Kidney capillary endothelial cell (primary cell): ENCODE data around the gene MMP17.
"Not testable (repeated sequence)": the region's sequence is repeated elsewhere in the genome, so short reads cannot be mapped to it uniquely, and the experiment has no call there.

Experiments used
- DNase-seq: peaks from one replicate; pipeline ENCODE4 v3.0.0-alpha.2; 2018; ENCODE audit warnings: low spot score

MMP17 gene

GRCh38 chr12:131800594-131801135 is 27.5 kb upstream of the MMP17 start:
- no peak for DNase-seq

DNA sequence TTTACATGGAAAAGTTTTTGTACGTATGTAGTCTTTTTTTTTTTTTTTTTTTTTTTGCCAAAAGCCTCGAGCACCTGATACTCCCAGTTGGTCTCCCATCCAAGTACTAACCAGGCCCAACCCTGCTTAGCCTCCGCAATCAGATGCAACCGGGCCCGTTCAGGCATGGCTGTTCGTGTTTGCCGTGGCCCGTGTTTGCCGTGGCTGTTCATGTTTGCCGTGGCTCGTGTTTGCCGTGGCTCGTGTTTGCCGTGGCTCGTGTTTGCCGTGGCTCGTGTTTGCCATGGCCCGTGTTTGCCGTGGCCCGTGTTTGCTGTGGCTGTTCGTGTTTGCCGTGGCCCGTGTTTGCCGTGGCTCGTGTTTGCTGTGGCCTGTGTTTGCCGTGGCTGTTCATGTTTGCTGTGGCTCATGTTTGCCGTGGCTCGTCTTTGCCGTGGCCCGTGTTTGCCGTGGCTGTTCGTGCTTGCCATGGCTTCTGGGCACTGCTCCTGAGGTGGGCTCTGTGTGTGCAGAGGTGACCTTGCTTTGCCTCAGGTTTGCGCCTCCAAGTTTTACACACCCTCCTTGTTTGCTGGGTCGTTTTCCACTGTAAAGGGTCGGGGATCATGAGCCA is 26.8 kb upstream of the MMP17 start:
- DNase-seq = no peak

GRCh38 chr12:131803961-131804521 is 24.2 kb upstream of the MMP17 start:
- no peak for DNase-seq

DNA sequence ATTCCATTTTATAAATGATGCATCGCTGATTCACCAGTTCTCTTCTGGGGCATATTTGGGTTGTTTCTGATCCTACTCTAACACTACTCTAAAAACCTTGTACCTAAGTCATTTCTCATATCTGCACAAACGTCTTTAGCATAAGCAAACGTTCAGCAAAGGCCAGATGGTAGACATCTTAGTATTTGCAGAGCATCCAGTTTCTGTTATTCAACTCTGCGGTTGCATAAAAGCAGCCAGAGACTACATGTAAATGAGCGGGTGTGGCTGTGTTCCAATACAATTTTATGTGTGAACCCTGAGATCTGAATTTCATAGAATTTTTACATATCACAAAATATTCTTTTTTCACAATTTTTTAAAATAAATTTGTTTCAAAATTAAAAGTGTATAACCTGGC is 22.8 kb upstream of the MMP17 start:
- no peak for DNase-seq

DNA sequence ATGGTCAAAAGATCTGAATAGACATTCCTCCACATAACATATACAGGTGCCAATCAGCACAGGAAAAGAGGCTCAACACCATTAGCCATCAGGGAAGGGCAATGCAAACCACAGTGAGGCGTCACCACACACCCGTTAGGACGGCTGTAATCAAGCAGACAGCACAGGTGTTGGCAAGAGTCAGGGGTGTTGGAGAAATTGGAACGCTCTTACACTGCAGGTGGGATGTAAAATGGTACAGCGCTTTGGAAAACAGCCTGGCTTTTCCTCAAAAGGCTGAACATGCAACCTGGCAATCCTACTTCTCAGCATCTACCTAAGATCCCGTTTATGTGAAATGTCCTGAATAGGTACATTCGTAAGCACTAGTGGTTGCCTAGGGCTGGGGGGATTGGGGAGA is 21.5 kb upstream of the MMP17 start:
- DNase-seq = no peak

- no peak for DNase-seq
Observed at GRCh38 chr12:131808744-131809371, 19.3 kb upstream of the MMP17 start.

- not testable (repeated sequence) for DNase-seq
Observed at GRCh38 chr12:131809476-131810254, 18.5 kb upstream of the MMP17 start.

GRCh38 chr12:131810726-131811125 is 17.5 kb upstream of the MMP17 start:
- no peak for DNase-seq

DNA sequence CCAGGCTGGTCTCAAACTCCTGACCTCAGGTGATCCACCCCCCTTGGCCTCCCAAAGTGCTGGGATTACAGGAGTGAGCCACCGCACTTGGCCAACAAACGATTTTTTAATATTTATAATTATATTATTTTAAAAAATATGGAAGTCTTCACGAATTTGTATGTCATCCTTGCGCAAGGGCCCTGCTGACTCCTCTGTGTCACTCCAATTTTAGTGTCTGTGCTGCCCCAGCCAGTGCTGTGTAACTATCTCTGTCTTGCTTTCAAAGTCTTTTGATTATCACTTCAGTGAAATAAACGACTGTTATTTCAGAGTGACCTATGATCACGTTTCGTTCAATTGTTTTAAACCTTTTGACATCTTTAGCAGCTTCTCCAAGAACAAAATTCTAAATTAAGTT is 13.1 kb upstream of the MMP17 start:
- DNase-seq = no peak

- no peak for DNase-seq
Observed at GRCh38 chr12:131816495-131816894, 11.7 kb upstream of the MMP17 start.

- no peak for DNase-seq
Observed at GRCh38 chr12:131817241-131817640, 11.0 kb upstream of the MMP17 start.

GRCh38 chr12:131818821-131819585 is 9.2 kb upstream of the MMP17 start:
- no peak for DNase-seq

DNA sequence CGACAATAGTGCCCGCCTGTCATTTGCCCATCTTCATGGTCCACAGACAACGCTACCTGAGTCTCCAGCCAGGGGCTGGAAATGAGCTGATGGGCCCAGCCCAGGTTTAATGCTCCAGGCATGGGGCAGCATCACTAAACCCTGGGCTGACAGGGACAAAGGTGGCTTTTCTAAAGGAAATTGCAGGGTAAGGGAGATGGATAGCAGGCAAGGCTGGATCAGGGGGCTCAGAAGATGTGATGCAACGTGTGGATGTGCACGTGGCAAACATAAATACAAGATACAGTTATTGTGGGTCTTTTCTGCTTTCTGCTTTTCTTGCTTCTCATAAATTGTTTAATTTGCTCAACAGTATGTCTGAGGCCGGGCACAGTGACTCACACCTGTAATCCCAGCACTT is 3.7 kb upstream of the MMP17 start:
- no peak for DNase-seq

DNA sequence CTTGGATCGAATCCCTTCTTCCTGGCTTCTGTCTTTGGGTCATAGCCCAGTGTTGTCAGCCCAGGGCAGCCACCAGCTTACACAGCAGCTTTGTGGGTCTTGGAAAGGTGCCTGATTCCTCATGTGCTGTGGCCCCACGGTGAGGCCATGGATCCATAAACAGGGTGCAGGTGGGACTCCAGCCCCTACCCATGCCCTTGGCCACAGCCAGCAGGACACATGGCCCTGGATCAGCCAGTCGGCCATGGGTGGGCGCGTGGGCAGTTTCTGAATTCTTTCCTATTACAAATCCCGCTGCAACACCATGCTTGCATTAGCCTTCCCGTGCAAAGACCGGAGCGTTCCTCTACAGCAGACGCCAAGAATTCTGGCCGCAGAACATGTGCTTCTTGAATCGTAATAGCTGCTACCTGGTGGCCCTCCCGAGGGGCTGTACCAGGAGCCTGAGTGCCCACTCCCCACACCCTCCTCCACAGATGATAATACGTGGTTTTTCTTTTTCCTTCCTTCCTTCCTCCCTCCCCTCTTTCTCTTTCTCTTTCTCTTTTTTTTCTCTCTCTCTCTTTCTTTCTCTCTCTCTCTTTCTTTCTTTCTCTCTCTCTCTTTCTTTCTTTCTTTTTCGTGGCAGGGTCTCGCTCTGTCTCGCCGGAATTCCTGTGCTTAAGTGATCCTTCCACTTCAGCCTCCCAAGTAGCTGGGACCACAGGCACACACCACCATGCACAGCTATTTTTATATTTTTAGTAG is 2.9 kb upstream of the MMP17 start:
- DNase-seq = no peak

DNA sequence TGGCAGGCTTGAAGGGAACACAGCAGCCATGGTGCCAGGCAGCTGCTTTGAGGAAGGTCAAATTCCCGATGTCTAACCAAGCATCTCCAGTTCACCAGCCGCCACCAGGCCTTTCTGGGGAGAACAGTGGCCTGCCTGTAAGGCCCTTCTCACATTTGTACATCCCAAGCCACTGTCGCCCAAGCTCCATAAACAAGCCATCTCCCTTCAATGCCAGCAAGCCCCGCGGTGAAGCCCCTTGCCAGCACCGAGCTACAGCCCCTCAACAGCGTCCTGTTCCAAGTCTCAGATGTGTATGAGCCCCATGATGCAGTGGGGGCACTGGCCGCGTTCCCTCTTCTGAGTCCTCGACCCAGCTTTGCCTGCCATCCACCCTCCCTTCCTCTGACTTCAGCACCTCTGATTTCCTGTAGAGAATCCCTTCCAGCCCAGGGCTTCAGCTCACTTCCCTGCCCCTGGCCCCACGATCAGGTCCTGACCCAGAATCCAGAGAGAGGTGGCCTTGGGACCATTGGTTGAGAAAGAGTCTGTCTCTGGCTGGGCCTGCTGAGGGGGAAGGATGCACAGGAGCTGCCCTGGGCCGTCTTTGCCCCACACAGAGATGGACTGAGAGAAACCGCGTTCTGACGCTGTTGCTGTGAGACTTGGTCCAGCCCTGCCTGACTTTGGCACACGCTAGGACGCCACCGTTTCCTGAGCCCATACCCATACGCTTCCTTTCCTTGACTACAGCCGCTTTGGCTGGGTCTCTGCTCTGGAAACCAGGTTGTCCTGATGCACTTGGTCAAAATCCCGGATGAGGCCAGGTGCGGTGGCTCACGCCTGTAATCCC is 1.9 kb upstream of the MMP17 start:
- no peak for DNase-seq

GRCh38 chr12:131828671-131829355 is 620 bp downstream of the MMP17 start:
- peak; percentile 26 for DNase-seq

DNA sequence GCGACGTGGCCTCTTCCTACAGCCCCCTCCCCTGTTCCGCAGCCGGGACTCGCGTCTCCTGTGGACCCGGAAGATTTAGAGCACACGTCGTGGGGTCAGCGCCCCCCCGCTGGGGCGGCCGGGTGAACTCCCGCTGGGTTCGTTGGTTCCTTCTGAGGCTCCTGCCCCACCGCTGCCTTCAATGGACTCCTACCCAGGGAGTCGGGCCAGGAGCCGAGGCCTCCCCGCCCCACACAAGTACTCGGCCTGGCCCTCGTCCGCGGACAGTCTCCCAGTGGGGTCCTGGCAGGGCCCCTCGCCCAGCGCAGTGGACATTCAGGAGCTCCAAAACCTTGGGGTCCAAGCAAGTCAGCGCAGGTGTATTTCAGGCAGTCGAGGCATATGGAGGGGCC is 1.2 kb downstream of the MMP17 start:
- no peak for DNase-seq

GRCh38 chr12:131829791-131830334 is 1.7 kb downstream of the MMP17 start:
- no peak for DNase-seq

- DNase-seq = peak; percentile 80
Observed at GRCh38 chr12:131830335-131830913, 2.2 kb downstream of the MMP17 start.
